ENCODE results near the gene SON.
A peak's percentile ranks its signal among the peaks of the same experiment; 100 is the strongest.
"Not testable (repeated sequence)": the region's sequence is repeated elsewhere in the genome, so short reads cannot be mapped to it uniquely, and the experiment has no call there.

Gene SON

GRCh38 chr21:33569991-33570390, 27.2 kb downstream of the SON start:
- Mint-ChIP-seq H3K4me3 (no peak overlapping the region), H3K4me1 (ENCODE audit: low read depth in 2 of 2) (peaks cover 9 to 14% of the 10 kb centered on the region in 2 donors), H3K9me3 (no peaks in the 10 kb centered on the region), H3K36me3 (ENCODE audit: insufficient read depth) (peaks cover 65% of the 10 kb centered on the region), H3K27me3 (no peaks in the 10 kb centered on the region), H3K27ac (peak overlapping the region; percentile 54 to 69)
- no peak for ATAC-seq (replicated peaks)
- DNase-seq: no peak

GRCh38 chr21:33572350-33572749, 29.5 kb downstream of the SON start:
- no peak for DNase-seq
- H3K4me3 Mint-ChIP-seq: no peak overlapping the region
- ATAC-seq (replicated peaks): no peak
- H3K4me1 Mint-ChIP-seq (ENCODE audit: low read depth in 2 of 2): peaks cover 9 to 14% of the 10 kb centered on the region in 2 donors
- H3K36me3 Mint-ChIP-seq (ENCODE audit: insufficient read depth): peaks cover 79% of the 10 kb centered on the region
- H3K27ac Mint-ChIP-seq: peak overlapping the region; percentile 55 to 85
- no peaks in the 10 kb centered on the region for H3K9me3 Mint-ChIP-seq
- H3K27me3 Mint-ChIP-seq: no peaks in the 10 kb centered on the region

- DNase-seq; H3K9me3 Mint-ChIP-seq; H3K4me3 Mint-ChIP-seq; ATAC-seq (replicated peaks); H3K4me1 Mint-ChIP-seq (ENCODE audit: low read depth in 2 of 2); H3K27me3 Mint-ChIP-seq: not testable (repeated sequence)
- Mint-ChIP-seq H3K36me3 (ENCODE audit: insufficient read depth) (peaks cover 51% of the 10 kb centered on the region), H3K27ac (peak overlapping the region in 1 of 2 donors; percentile 64)
Measured at GRCh38 chr21:33576741-33577141, 33.9 kb downstream of the SON start.

- Mint-ChIP-seq H3K9me3 (no peaks in the 10 kb centered on the region), H3K4me1 (ENCODE audit: low read depth in 2 of 2) (no peaks in the 10 kb centered on the region), H3K36me3 (ENCODE audit: insufficient read depth) (peaks cover 39% of the 10 kb centered on the region), H3K4me3 (no peak overlapping the region), H3K27me3 (no peaks in the 10 kb centered on the region), H3K27ac (no peak overlapping the region)
- DNase-seq: no peak
- no peak for ATAC-seq (replicated peaks)
Measured at GRCh38 chr21:33578214-33578613, 35.4 kb downstream of the SON start.

- DNase-seq: no peak
- Mint-ChIP-seq H3K4me3 (no peak overlapping the region), H3K27me3 (no peaks in the 10 kb centered on the region), H3K9me3 (no peaks in the 10 kb centered on the region), H3K27ac (no peak overlapping the region), H3K4me1 (ENCODE audit: low read depth in 2 of 2) (no peaks in the 10 kb centered on the region), H3K36me3 (ENCODE audit: insufficient read depth) (peaks cover 32% of the 10 kb centered on the region)
- ATAC-seq (replicated peaks): no peak
Measured at GRCh38 chr21:33578959-33579542, 36.2 kb downstream of the SON start.

GRCh38 chr21:33584455-33584854, 41.6 kb downstream of the SON start:
- DNase-seq: no peak
- Mint-ChIP-seq H3K27ac (no peak overlapping the region), H3K4me1 (ENCODE audit: low read depth in 2 of 2) (peaks cover 11 to 12% of the 10 kb centered on the region in 2 donors)

GRCh38 chr21:33586927-33587326, 44.1 kb downstream of the SON start:
- no peak for DNase-seq

More at GRCh38 chr21:33584455-33584854, 41.6 kb downstream of the SON start:
- Mint-ChIP-seq H3K9me3 (no peaks in the 10 kb centered on the region), H3K27me3 (no peaks in the 10 kb centered on the region), H3K36me3 (ENCODE audit: insufficient read depth) (peaks cover 9% of the 10 kb centered on the region), H3K4me3 (no peak overlapping the region)
- ATAC-seq (replicated peaks): no peak

GRCh38 chr21:33587792-33588484, 45.1 kb downstream of the SON start:
- peak overlapping the region; percentile 91 to 93 for H3K4me3 Mint-ChIP-seq
- H3K4me1 Mint-ChIP-seq (ENCODE audit: low read depth in 2 of 2): peaks cover 11 to 12% of the 10 kb centered on the region in 2 donors
- peaks cover 5% of the 10 kb centered on the region for H3K36me3 Mint-ChIP-seq (ENCODE audit: insufficient read depth)
- no peaks in the 10 kb centered on the region for H3K9me3 Mint-ChIP-seq
- peak overlapping the region; percentile 78 to 80 for H3K27ac Mint-ChIP-seq
- DNase-seq (peak in 1 of 3 experiments; percentile 1), ATAC-seq (replicated peaks) (no peak)
- no peaks in the 10 kb centered on the region for H3K27me3 Mint-ChIP-seq

More at GRCh38 chr21:33586927-33587326, 44.1 kb downstream of the SON start:
- peaks cover 5% of the 10 kb centered on the region for H3K36me3 Mint-ChIP-seq (ENCODE audit: insufficient read depth)
- H3K4me1 Mint-ChIP-seq (ENCODE audit: low read depth in 2 of 2): peaks cover 11 to 12% of the 10 kb centered on the region in 2 donors
- H3K4me3 Mint-ChIP-seq: peak overlapping the region; percentile 59 to 93
- H3K27me3 Mint-ChIP-seq: no peaks in the 10 kb centered on the region
- H3K27ac Mint-ChIP-seq: peak overlapping the region in 1 of 2 donors; percentile 39
- no peak for ATAC-seq (replicated peaks)
- H3K9me3 Mint-ChIP-seq: no peaks in the 10 kb centered on the region

- peak; percentile 95 for ATAC-seq (replicated peaks)
- H3K27me3 Mint-ChIP-seq: no peaks in the 10 kb centered on the region
- DNase-seq: peak; percentile 83 to 88 (median 87)
Measured at GRCh38 chr21:33588485-33589335, 45.9 kb downstream of the SON start, which contains the start of gene DONSON. Gene DONSON (minus strand): TSS chr21:33588684. CDS start chr21:33588641, 43 bp downstream.

GRCh38 chr21:33598051-33598450, 55.2 kb downstream of the SON start:
- Mint-ChIP-seq H3K4me1 (ENCODE audit: low read depth in 2 of 2) (no peaks in the 10 kb centered on the region), H3K4me3 (no peak overlapping the region), H3K27me3 (no peaks in the 10 kb centered on the region), H3K36me3 (ENCODE audit: insufficient read depth) (peaks cover 63% of the 10 kb centered on the region), H3K27ac (no peak overlapping the region), H3K9me3 (no peaks in the 10 kb centered on the region)
- ATAC-seq (replicated peaks) (no peak), DNase-seq (no peak)

More at GRCh38 chr21:33588485-33589335, 45.9 kb downstream of the SON start, which contains the start of gene DONSON:
- peak within 1 kb of the TSS; percentile 91 to 93 for H3K4me3 Mint-ChIP-seq
- peaks cover 11 to 12% of the 10 kb centered on the region in 2 donors for H3K4me1 Mint-ChIP-seq (ENCODE audit: low read depth in 2 of 2)
- peak within 1 kb of the TSS; percentile 80 to 84 for H3K27ac Mint-ChIP-seq
- H3K36me3 Mint-ChIP-seq (ENCODE audit: insufficient read depth): peaks cover 5% of the 10 kb centered on the region
- no peaks in the 10 kb centered on the region for H3K9me3 Mint-ChIP-seq

- Mint-ChIP-seq H3K4me3 (no peak overlapping the region), H3K4me1 (ENCODE audit: low read depth in 2 of 2) (no peaks in the 10 kb centered on the region), H3K36me3 (ENCODE audit: insufficient read depth) (peaks cover 36% of the 10 kb centered on the region), H3K27ac (no peak overlapping the region), H3K27me3 (no peaks in the 10 kb centered on the region), H3K9me3 (no peaks in the 10 kb centered on the region)
- ATAC-seq (replicated peaks) (no peak), DNase-seq (no peak)
Measured at GRCh38 chr21:33608559-33608958, 65.7 kb downstream of the SON start.

GRCh38 chr21:33611006-33611744, 68.3 kb downstream of the SON start:
- H3K4me1 Mint-ChIP-seq (ENCODE audit: low read depth in 2 of 2): no peaks in the 10 kb centered on the region
- no peak for ATAC-seq (replicated peaks)
- no peaks in the 10 kb centered on the region for H3K9me3 Mint-ChIP-seq
- H3K27ac Mint-ChIP-seq: peak overlapping the region in 1 of 2 donors; percentile 46
- H3K4me3 Mint-ChIP-seq: no peak overlapping the region
- no peaks in the 10 kb centered on the region for H3K27me3 Mint-ChIP-seq
- H3K36me3 Mint-ChIP-seq (ENCODE audit: insufficient read depth): peaks cover 39% of the 10 kb centered on the region
- DNase-seq: no peak

- H3K36me3 Mint-ChIP-seq (ENCODE audit: insufficient read depth): peaks cover 47% of the 10 kb centered on the region
Measured at GRCh38 chr21:33617565-33617964, 74.7 kb downstream of the SON start.

More at GRCh38 chr21:33617565-33617964, 74.7 kb downstream of the SON start:
- not testable (repeated sequence) for H3K4me1 Mint-ChIP-seq (ENCODE audit: low read depth in 2 of 2); H3K9me3 Mint-ChIP-seq; ATAC-seq (replicated peaks); H3K4me3 Mint-ChIP-seq; DNase-seq; H3K27me3 Mint-ChIP-seq; H3K27ac Mint-ChIP-seq

All from effector memory CD8-positive, alpha-beta T cell (primary cell).